NCI-H2227 treated with DMSO at 0.1 percent for 48 hours (cell line): ENCODE measurements around the gene CCDC167.
A peak's percentile ranks its signal among the peaks of the same experiment; 100 is the strongest.
"Not testable (repeated sequence)": the region's sequence is repeated elsewhere in the genome, so short reads cannot be mapped to it uniquely, and the experiment has no call there.

Experiments used
- DNase-seq: peaks from one replicate; lab custom pipeline; 2025; lab: John Stamatoyannopoulos, UW

The CCDC167 gene

GRCh38 chr6:37507690-37508421 is 8.2 kb upstream of the CCDC167 start:
- DNase-seq = peak; percentile 57

GRCh38 chr6:37507077-37507476 is 7.4 kb upstream of the CCDC167 start:
- no peak for DNase-seq

GRCh38 chr6:37506479-37506878 is 6.8 kb upstream of the CCDC167 start:
- no peak for DNase-seq

GRCh38 chr6:37504024-37504423 is 4.3 kb upstream of the CCDC167 start:
- no peak for DNase-seq

- peak; percentile 22 for DNase-seq
These were observed 3.7 kb upstream of the CCDC167 start for GRCh38 chr6:37503309-37503965.

- DNase-seq = peak; percentile 28
These were observed 3.1 kb upstream of the CCDC167 start for GRCh38 chr6:37502703-37503291.

- DNase-seq = no peak
These were observed 2.2 kb upstream of the CCDC167 start for GRCh38 chr6:37501632-37502491.

- not testable (repeated sequence) for DNase-seq
These were observed 1.2 kb upstream of the CCDC167 start for GRCh38 chr6:37500904-37501303.

- no peak for DNase-seq
These were observed 558 bp upstream of the CCDC167 start for GRCh38 chr6:37500294-37500608.

- DNase-seq = no peak
These were observed 2.5 kb downstream of the CCDC167 start for GRCh38 chr6:37496951-37497885.

- DNase-seq = no peak
These were observed 4.3 kb downstream of the CCDC167 start for GRCh38 chr6:37495244-37495934.

GRCh38 chr6:37493661-37493995 is 6.1 kb downstream of the CCDC167 start:
- no peak for DNase-seq

GRCh38 chr6:37492991-37493660 is 6.6 kb downstream of the CCDC167 start:
- peak; percentile 65 for DNase-seq

GRCh38 chr6:37492236-37492972 is 7.3 kb downstream of the CCDC167 start:
- no peak for DNase-seq

- no peak for DNase-seq
These were observed 7.9 kb downstream of the CCDC167 start for GRCh38 chr6:37491830-37492208.

- no peak for DNase-seq
These were observed 8.4 kb downstream of the CCDC167 start for GRCh38 chr6:37491171-37491829.

GRCh38 chr6:37490536-37491170 is 9.0 kb downstream of the CCDC167 start:
- DNase-seq = no peak

- DNase-seq = no peak
These were observed 9.9 kb downstream of the CCDC167 start for GRCh38 chr6:37489697-37490336.
